Measurements from ENCODE around the gene LEF1.

DNA sequence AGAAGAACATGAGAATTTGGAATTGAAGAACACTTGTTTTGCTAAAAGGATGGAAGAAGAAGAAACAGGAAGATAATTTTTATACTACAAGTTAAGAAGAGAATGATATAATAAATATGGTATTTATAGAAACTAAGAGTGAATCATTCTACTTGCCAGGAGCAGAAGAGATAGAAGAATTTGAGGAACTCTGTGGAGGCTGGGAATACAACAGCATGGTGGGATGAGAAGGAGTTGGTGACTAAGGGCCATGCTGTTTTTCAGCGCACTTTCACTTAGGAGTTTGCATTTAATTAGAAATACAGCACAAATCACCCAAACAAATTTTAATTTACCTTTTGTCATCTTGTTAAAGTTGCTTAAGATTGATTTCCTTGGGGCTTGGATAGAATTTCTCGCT is 158.6 kb downstream of the LEF1 start:
- TF ChIP-seq EP300 (IDR thresholded peaks at IDR 0.05; ENCODE audit: borderline replicate concordance): no peak
- TF ChIP-seq EGR1 (IDR thresholded peaks at IDR 0.05): no peak
- no peak for TF ChIP-seq CREB1 (IDR thresholded peaks at IDR 0.05; ENCODE audit: low read depth)
- TF ChIP-seq, protein P1, sequence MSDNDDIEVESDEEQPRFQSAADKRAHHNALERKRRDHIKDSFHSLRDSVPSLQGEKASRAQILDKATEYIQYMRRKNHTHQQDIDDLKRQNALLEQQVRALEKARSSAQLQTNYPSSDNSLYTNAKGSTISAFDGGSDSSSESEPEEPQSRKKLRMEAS (IDR thresholded peaks at IDR 0.05): no peak
- TF ChIP-seq RAD21 (IDR thresholded peaks at IDR 0.05; ENCODE audit: low read depth): no peak
- no peak for TF ChIP-seq TAF1 (IDR thresholded peaks at IDR 0.05; ENCODE audit: low read depth)
- no peak for TF ChIP-seq YY1 (IDR thresholded peaks at IDR 0.05; ENCODE audit: low read depth)
- TF ChIP-seq TCF12 (IDR thresholded peaks at IDR 0.05; ENCODE audit: low read depth): no peak
- TF ChIP-seq, protein P2, sequence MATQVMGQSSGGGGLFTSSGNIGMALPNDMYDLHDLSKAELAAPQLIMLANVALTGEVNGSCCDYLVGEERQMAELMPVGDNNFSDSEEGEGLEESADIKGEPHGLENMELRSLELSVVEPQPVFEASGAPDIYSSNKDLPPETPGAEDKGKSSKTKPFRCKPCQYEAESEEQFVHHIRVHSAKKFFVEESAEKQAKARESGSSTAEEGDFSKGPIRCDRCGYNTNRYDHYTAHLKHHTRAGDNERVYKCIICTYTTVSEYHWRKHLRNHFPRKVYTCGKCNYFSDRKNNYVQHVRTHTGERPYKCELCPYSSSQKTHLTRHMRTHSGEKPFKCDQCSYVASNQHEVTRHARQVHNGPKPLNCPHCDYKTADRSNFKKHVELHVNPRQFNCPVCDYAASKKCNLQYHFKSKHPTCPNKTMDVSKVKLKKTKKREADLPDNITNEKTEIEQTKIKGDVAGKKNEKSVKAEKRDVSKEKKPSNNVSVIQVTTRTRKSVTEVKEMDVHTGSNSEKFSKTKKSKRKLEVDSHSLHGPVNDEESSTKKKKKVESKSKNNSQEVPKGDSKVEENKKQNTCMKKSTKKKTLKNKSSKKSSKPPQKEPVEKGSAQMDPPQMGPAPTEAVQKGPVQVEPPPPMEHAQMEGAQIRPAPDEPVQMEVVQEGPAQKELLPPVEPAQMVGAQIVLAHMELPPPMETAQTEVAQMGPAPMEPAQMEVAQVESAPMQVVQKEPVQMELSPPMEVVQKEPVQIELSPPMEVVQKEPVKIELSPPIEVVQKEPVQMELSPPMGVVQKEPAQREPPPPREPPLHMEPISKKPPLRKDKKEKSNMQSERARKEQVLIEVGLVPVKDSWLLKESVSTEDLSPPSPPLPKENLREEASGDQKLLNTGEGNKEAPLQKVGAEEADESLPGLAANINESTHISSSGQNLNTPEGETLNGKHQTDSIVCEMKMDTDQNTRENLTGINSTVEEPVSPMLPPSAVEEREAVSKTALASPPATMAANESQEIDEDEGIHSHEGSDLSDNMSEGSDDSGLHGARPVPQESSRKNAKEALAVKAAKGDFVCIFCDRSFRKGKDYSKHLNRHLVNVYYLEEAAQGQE (IDR thresholded peaks at IDR 0.05; ENCODE audit: low read depth): no peak
